NB4 (cell line): ENCODE data around the gene TM9SF2.

ENCODE experiments used
- DNase-seq: peaks from one replicate; pipeline ENCODE4 v3.0.0; 2010; ENCODE audit warnings: low read depth
- H3K4me3 ChIP-seq: one replicate; pipeline ENCODE4 v1.5.1; 2011; ENCODE audit warnings: mild to moderate bottlenecking, low read depth, low read length, moderate library complexity
- MYC ChIP-seq: IDR thresholded peaks from 2 replicates; pipeline ENCODE4 v1.6.1; 2011; ENCODE audit warnings: low read depth, low read length
- POLR2A ChIP-seq: IDR thresholded peaks from 2 replicates; pipeline ENCODE4 v1.6.1; 2011; ENCODE audit warnings: mild to moderate bottlenecking; ENCODE audit not compliant: insufficient read length; ENCODE audit errors: extremely low read depth
- TF ChIP-seq, protein P1 (sequence below): IDR thresholded peaks from 2 replicates; pipeline ENCODE4 v1.6.1; 2011; ENCODE audit warnings: low read depth, low read length
- TF ChIP-seq, protein P2 (sequence below): IDR thresholded peaks from one replicate; pipeline ENCODE4 v1.5.1; 2012; ENCODE audit warnings: low read depth, low read length

TM9SF2 gene

DNA sequence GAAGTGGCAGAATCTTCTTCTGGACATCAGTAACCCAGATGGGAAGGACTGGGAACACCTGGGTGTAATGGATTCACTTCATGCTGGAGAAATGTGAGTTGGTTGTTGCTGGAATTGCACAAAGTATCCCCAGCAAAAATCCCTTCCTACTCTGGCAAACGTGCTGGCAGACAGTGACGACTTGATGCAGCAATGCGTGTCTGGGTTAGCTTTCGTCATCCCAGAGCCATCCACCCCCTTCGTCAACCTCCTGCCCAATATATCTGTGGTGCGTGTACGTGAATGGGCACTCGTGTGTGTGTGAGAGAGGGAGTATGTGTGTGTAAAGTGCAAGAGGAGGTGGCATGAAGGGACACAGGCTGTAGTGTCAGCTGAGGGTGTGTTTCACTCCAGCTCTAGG is 70.9 kb downstream of the TM9SF2 start:
- H3K4me3 ChIP-seq: no peak overlapping the region
- DNase-seq: no peak
- no peak for TF ChIP-seq MYC
- TF ChIP-seq, protein P1, sequence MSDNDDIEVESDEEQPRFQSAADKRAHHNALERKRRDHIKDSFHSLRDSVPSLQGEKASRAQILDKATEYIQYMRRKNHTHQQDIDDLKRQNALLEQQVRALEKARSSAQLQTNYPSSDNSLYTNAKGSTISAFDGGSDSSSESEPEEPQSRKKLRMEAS: no peak
- TF ChIP-seq, protein P2, sequence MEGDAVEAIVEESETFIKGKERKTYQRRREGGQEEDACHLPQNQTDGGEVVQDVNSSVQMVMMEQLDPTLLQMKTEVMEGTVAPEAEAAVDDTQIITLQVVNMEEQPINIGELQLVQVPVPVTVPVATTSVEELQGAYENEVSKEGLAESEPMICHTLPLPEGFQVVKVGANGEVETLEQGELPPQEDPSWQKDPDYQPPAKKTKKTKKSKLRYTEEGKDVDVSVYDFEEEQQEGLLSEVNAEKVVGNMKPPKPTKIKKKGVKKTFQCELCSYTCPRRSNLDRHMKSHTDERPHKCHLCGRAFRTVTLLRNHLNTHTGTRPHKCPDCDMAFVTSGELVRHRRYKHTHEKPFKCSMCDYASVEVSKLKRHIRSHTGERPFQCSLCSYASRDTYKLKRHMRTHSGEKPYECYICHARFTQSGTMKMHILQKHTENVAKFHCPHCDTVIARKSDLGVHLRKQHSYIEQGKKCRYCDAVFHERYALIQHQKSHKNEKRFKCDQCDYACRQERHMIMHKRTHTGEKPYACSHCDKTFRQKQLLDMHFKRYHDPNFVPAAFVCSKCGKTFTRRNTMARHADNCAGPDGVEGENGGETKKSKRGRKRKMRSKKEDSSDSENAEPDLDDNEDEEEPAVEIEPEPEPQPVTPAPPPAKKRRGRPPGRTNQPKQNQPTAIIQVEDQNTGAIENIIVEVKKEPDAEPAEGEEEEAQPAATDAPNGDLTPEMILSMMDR: no peak
- no peak for TF ChIP-seq POLR2A

DNA sequence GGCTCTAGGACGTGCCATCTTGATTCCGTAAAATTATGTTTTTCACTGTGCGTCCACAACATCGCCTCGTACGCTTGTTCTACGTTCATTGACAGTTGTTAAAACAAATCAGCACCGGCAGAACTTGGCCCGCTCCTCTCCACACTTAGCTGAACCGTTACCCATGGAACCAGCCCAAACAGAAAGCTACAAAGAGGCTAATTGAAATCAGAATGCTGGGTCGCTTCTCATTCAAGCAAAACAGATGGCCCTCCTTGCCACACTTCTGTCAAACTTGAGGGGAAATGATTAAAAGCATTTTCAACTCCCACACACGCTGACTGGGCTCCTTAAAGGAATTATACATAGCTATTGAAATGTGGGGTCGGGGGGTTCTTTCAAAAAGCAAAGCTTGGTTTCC is 71.6 kb downstream of the TM9SF2 start:
- H3K4me3 ChIP-seq: no peak overlapping the region
- DNase-seq: peak; percentile 31
- TF ChIP-seq POLR2A: no peak
- TF ChIP-seq, protein P1: no peak

DNA sequence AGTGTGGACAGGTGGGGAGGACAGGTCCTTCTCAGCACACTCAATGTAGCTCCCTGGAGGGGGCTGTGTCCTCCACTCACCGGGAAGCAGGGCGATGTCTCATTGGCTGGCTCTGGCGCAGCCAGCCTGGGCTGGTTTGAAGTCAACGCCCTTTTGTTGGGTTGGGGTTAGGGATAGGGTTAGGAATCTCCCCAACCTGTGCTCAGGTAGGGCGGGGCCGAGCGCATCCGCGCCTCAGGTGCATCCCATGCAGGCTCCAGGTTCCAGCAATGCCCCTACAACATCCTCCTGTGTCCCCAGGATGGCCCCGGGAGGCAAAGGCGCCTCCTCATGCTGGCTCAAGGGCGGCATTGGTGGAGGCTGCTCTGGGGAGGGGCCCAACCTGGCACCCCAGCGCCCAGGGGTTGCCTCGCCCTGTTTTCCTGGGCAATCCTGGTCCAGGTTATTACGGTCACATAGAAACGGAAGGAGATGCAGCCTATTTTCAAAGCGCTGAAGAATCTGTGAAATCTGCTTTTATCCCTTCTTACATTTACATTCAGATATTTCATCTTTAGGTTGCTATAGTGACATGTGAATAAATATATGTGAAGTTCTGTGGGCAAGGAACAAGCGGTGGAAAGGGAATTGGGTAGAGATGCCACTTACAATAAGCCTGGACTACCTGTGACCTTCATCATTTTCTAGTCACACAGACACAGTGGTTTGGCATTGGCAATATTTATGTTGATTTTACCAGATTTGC is 74.3 kb downstream of the TM9SF2 start:
- no peak for DNase-seq
- TF ChIP-seq POLR2A (no peak), MYC (no peak)
- TF ChIP-seq, protein P2: no peak
- TF ChIP-seq, protein P1: no peak
- H3K4me3 ChIP-seq: no peak overlapping the region

DNA sequence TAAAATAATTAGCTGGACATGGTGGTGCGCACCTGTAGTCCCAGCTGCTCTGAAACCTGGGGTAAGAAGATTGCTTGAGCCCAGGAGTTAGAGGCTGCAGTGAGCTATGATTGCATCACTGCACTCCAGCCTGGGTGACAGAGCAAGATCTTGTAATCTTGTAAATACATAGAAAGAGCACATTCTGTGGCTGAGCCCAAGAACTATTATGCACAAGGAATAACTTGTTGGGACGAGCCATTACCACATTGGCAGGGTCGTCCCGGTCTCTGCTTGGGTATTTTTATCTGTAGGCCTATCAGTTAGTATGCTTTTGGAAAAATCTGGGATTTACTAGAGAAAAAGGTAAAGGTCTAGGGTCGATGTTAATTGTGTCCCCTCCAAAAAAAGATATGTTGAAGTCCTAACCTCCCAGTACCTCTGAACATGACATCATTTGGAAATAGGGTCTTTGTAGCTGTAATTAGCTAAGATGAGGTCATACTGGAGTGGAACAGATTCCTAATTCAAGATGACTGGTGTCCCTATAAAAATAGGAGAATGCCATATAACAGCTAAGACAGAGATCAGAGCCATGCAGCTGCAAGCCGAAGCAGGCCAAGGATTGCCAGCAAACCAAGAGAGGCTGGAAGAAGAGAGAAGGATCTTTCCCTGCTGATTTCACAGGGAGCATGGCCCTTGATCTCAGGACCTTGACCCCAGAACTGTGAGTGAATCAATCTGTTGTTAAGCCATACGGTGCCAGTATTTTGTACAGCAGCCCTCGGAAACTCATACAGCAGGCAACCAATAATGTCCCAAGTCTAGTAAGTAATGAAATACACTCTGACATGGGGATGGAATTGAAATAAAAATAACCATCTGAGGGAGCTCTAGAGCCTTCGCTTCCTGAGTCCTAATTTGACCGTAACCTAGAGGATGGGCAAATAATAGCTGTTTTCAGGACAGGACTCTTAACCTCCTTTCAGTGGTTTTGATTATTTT is 77.0 kb downstream of the TM9SF2 start:
- DNase-seq: peak; percentile 24
- TF ChIP-seq MYC: no peak
- TF ChIP-seq POLR2A: no peak
- TF ChIP-seq, protein P2: peak; percentile 9
- H3K4me3 ChIP-seq: no peak overlapping the region

DNA sequence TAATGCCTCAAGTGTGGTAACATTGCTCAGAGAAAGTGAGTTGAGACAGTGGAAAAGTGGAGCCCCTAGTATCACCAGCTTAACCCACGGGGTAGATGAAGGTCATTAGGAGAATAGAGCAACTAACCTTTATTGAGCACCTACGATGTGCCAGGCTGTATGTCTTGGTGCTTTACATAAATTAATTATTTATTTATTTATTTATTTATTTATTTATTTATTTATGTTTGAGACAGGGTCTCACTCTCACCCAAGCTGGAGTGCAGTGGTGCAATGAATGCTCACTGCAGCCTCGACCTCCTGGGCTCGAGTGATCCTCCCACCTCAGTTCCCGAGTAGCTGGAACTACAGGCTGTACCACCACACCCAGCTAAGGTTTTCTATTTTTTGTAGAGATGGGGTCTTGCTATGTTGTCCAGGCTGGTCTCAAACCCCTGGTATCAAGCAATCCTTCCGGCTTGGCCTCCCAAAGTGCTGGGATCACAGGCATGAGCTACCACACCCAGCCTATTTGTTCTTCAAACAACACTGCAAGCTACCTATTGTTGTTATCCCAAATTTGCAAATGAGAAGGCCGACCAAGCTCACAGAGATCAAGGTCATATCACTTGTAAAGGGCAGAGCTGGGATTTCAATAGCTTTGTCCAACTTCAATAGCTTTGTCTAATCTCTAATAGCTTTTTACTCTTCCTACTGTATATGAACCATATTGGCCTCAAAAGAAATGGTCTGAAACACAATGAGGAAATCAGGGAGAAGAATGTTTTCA is 79.4 kb downstream of the TM9SF2 start:
- no peak for DNase-seq
- no peak for TF ChIP-seq MYC
- TF ChIP-seq, protein P1: no peak
- TF ChIP-seq, protein P2: no peak
- no peak for TF ChIP-seq POLR2A
- no peak overlapping the region for H3K4me3 ChIP-seq
